Measurements from ENCODE around the gene PIK3R1. TPM values are rescaled to one million over a fixed set of nuclear protein-coding genes. Genes with fewer than 3 reads are reported as not detected.

PIK3R1 gene
- total and polyA plus RNA-seq, 4 donors = 6.8 to 222 (median 74.9) TPM

- Histone ChIP-seq H3K27ac (ENCODE audit: low read depth in 1 of 2, low read length in 1 of 2) (no peak overlapping the region), H3K36me3 (ENCODE audit: control insufficient read depth in 4 of 4, insufficient read depth in 4 of 4, low read length in 4 of 4) (no peaks in the 10 kb centered on the region), H3K9ac (ENCODE audit: insufficient read depth in 1 of 2, low read length in 2 of 2) (no peak overlapping the region), H3K9me3 (ENCODE audit: control insufficient read depth in 4 of 4, insufficient read depth in 3 of 4, low read length in 3 of 4) (no peaks in the 10 kb centered on the region), H3K4me3 (no peak overlapping the region), H3K4me1 (ENCODE audit: control insufficient read depth in 5 of 5, insufficient read depth in 5 of 5, low read length in 5 of 5) (peaks cover 0 to 6% (median 0%) of the 10 kb centered on the region in 5 donors), H3K27me3 (ENCODE audit: control insufficient read depth in 3 of 3, insufficient read depth in 3 of 3, low read length in 2 of 3) (no peaks in the 10 kb centered on the region)
- DNase-seq = no peak
- 87 to 90% methylated on average over 5 of the region's 5 CpGs for WGBS, 2 donors
- no peak for ATAC-seq (ENCODE audit: insufficient read depth, low FRiP score)
- TF ChIP-seq CTCF (IDR thresholded peaks at IDR 0.05; ENCODE audit: control extremely low read depth, extremely low read depth) = no peak
These were observed 104.9 kb downstream of the PIK3R1 start for GRCh38 chr5:68320413-68320986.

GRCh38 chr5:68325065-68325580, 109.6 kb downstream of the PIK3R1 start:
- Histone ChIP-seq H3K27ac (ENCODE audit: low read depth in 1 of 2, low read length in 1 of 2) (no peak overlapping the region), H3K9me3 (ENCODE audit: control insufficient read depth in 4 of 4, insufficient read depth in 3 of 4, low read length in 3 of 4) (no peaks in the 10 kb centered on the region), H3K27me3 (ENCODE audit: control insufficient read depth in 3 of 3, insufficient read depth in 3 of 3, low read length in 2 of 3) (no peaks in the 10 kb centered on the region), H3K9ac (ENCODE audit: insufficient read depth in 1 of 2, low read length in 2 of 2) (no peak overlapping the region), H3K4me1 (ENCODE audit: control insufficient read depth in 5 of 5, insufficient read depth in 5 of 5, low read length in 5 of 5) (peaks cover 0 to 6% (median 5%) of the 10 kb centered on the region in 5 donors), H3K36me3 (ENCODE audit: control insufficient read depth in 4 of 4, insufficient read depth in 4 of 4, low read length in 4 of 4) (no peaks in the 10 kb centered on the region), H3K4me3 (no peak overlapping the region)
- 83 to 91% methylated on average over 1 of the region's 1 CpG for WGBS, 2 donors
- DNase-seq = no peak
- ATAC-seq (ENCODE audit: insufficient read depth, low FRiP score) = no peak
- no peak for TF ChIP-seq CTCF (IDR thresholded peaks at IDR 0.05; ENCODE audit: control extremely low read depth, extremely low read depth)

- H3K27ac ChIP-seq (ENCODE audit: low read depth in 1 of 2, low read length in 1 of 2) = no peak overlapping the region
- H3K9ac ChIP-seq (ENCODE audit: insufficient read depth in 1 of 2, low read length in 2 of 2) = no peak overlapping the region
- H3K36me3 ChIP-seq (ENCODE audit: control insufficient read depth in 4 of 4, insufficient read depth in 4 of 4, low read length in 4 of 4) = no peaks in the 10 kb centered on the region
- 63 to 68% methylated on average over 6 of the region's 6 CpGs for WGBS, 2 donors
- H3K4me1 ChIP-seq (ENCODE audit: control insufficient read depth in 5 of 5, insufficient read depth in 5 of 5, low read length in 5 of 5) = peaks cover 0 to 9% (median 5%) of the 10 kb centered on the region in 5 donors
- H3K4me3 ChIP-seq = no peak overlapping the region
- DNase-seq (peak in 2 of 3 donors; percentile 31 to 65), ATAC-seq (ENCODE audit: insufficient read depth, low FRiP score) (no peak)
- no peaks in the 10 kb centered on the region for H3K27me3 ChIP-seq (ENCODE audit: control insufficient read depth in 3 of 3, insufficient read depth in 3 of 3, low read length in 2 of 3)
- TF ChIP-seq CTCF (IDR thresholded peaks at IDR 0.05; ENCODE audit: control extremely low read depth, extremely low read depth) = no peak
- H3K9me3 ChIP-seq (ENCODE audit: control insufficient read depth in 4 of 4, insufficient read depth in 3 of 4, low read length in 3 of 4) = no peaks in the 10 kb centered on the region
These were observed 114.1 kb downstream of the PIK3R1 start for GRCh38 chr5:68329554-68330255.

All from lung (tissue), 12 donors.